Endothelial cell of umbilical vein (primary cell): Measurements from ENCODE around the gene MIB1.

ENCODE experiments used
- EZH2 ChIP-seq: IDR thresholded peaks from 2 replicates; pipeline ENCODE4 v1.6.1; 2012; ENCODE audit warnings: borderline replicate concordance, low read depth, mild to moderate bottlenecking, moderate library complexity, low read length, inconsistent platforms; ENCODE audit not compliant: severe bottlenecking
- JUN ChIP-seq: IDR thresholded peaks from 2 replicates; pipeline ENCODE4 v1.6.1; 2011; ENCODE audit warnings: borderline replicate concordance, low read depth; ENCODE audit not compliant: insufficient read length, insufficient read depth
- MYC ChIP-seq: IDR thresholded peaks from one replicate; pipeline ENCODE4 v1.6.1; 2011; ENCODE audit warnings: mild to moderate bottlenecking, low read depth, low read length
- POLR2A ChIP-seq: IDR thresholded peaks from 2 replicates; pipeline ENCODE4 v1.6.1; 2012; ENCODE audit warnings: low read depth, mild to moderate bottlenecking, control low read depth, low read length
- POLR2AphosphoS5 ChIP-seq: IDR thresholded peaks from 2 replicates; pipeline ENCODE4 v1.6.1; 2012; ENCODE audit warnings: low read depth, mild to moderate bottlenecking, control low read depth, low read length, moderate library complexity; ENCODE audit not compliant: insufficient read depth
- TF ChIP-seq, protein P1 (sequence below), 2 donors: IDR thresholded peaks; 1 replicate in 1 of 2; 2 replicates in 1 of 2; pipeline ENCODE4 v1.5.1; 2011; ENCODE audit warnings: low read length in 2 of 2, mild to moderate bottlenecking in 2 of 2, moderate library complexity in 2 of 2, control low read depth in 1 of 2, inconsistent platforms in 1 of 2, low read depth in 1 of 2; ENCODE audit not compliant: insufficient read depth in 1 of 2; ENCODE audit errors: extremely low read depth in 1 of 2
- TF ChIP-seq, protein P2 (sequence below): IDR thresholded peaks from 2 replicates; pipeline ENCODE4 v1.6.1; 2011; ENCODE audit not compliant: insufficient read depth, insufficient read length

GRCh38 chr18:21762181-21762772, 21.7 kb downstream of the MIB1 start:
- TF ChIP-seq POLR2A (no peak), EZH2 (no peak), POLR2AphosphoS5 (no peak), JUN (no peak), MYC (no peak)
- TF ChIP-seq, protein P1, sequence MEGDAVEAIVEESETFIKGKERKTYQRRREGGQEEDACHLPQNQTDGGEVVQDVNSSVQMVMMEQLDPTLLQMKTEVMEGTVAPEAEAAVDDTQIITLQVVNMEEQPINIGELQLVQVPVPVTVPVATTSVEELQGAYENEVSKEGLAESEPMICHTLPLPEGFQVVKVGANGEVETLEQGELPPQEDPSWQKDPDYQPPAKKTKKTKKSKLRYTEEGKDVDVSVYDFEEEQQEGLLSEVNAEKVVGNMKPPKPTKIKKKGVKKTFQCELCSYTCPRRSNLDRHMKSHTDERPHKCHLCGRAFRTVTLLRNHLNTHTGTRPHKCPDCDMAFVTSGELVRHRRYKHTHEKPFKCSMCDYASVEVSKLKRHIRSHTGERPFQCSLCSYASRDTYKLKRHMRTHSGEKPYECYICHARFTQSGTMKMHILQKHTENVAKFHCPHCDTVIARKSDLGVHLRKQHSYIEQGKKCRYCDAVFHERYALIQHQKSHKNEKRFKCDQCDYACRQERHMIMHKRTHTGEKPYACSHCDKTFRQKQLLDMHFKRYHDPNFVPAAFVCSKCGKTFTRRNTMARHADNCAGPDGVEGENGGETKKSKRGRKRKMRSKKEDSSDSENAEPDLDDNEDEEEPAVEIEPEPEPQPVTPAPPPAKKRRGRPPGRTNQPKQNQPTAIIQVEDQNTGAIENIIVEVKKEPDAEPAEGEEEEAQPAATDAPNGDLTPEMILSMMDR (IDR thresholded peaks at IDR 0.05; ENCODE audit: extremely low read depth in 1 of 2, insufficient read depth in 1 of 2, low read depth in 1 of 2, low read length in 2 of 2): no peak
- TF ChIP-seq, protein P2, sequence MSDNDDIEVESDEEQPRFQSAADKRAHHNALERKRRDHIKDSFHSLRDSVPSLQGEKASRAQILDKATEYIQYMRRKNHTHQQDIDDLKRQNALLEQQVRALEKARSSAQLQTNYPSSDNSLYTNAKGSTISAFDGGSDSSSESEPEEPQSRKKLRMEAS: no peak
